Measurements from ENCODE around the gene ASPRV1. TPM values are rescaled to one million over a fixed set of nuclear protein-coding genes. Genes with fewer than 3 reads are reported as not detected.

The ASPRV1 gene
- total RNA-seq, 2 experiments from 2014 or later: 0.65 to 0.76 TPM

DNA sequence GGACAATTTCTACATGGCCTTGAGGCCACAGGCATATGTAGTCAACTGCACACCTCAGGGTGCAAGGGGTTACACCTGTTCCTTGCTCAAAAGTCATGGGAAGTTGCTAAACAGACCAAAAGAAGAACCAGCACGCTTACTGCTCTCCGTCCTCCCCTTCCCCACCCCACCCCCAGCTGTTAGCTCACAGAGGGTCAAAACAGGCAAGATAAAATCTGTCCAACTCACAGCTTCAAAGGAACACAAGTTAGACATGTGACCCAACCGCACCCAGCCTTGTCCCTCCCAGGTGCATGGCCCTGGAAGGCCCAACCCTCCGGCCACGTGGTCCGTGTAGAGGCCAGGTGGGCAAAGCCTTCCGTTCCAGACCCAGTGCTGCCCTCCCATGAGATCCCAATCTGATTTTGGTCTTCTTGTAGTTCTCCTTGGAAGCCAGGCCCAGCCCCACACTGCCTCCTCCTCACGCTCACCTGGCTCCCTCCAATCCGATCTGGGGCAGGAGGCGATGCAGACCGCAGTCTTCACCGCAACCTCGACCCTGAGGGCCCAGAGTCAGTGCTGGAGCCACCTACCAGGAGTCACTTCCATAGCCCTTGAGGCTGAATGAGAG lies 14.5 kb upstream of the ASPRV1 start:
- intact Hi-C loops (cut with micrococcal nuclease): no loop called here
- Mint-ChIP-seq H3K9me3 (no peaks in the 10 kb centered on the region), H3K36me3 (ENCODE audit: low read depth) (no peaks in the 10 kb centered on the region), H3K4me3 (no peak overlapping the region), H3K4me1 (ENCODE audit: low read depth) (peaks cover 6% of the 10 kb centered on the region), H3K27me3 (no peaks in the 10 kb centered on the region), H3K27ac (no peak overlapping the region)
- ChIA-PET CTCF (no interaction called here), POLR2A (no interaction called here)
- TF ChIP-seq CTCF (IDR thresholded peaks at IDR 0.05): no peak
- DNase-seq: no peak
- ATAC-seq: no peak

DNA sequence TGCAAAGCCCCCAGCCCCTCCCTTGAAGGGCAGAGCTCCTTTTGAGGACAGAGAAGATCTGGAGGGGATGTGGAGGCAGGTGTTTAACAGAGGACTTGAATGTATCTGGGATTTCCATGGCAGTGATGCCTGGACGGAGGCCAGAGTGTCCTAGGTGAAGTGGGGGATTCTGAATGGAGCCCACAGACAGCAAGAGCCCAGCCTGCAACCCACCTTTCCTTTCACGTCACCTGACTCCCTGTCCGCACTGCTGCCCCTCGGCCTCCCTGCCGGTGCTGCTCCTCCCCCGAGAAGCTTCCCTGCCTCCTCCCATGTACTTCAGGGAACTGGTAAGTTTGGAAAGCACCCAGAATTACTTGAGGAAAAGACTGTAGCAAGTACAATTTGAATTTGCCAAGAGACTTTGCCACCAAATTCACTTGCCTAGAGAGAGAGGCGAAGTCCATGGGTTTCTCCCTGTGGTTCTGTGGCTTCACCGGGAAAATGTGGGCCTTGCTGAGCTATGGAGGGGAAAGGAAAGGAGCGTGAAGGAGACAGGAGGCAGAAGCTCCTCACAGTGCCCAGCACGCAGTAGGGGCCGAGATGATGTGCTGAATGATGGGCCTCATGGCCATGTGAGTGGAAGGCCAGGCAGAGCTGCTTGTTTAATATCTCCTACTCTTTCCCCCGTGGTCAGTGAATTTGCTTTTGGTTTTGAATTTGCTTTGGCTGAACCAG lies 13.9 kb upstream of the ASPRV1 start:
- Mint-ChIP-seq H3K9me3 (no peaks in the 10 kb centered on the region), H3K27me3 (no peaks in the 10 kb centered on the region), H3K27ac (no peak overlapping the region), H3K4me3 (no peak overlapping the region), H3K36me3 (ENCODE audit: low read depth) (no peaks in the 10 kb centered on the region), H3K4me1 (ENCODE audit: low read depth) (peaks cover 6% of the 10 kb centered on the region)
- CTCF ChIA-PET: no interaction called here
- POLR2A ChIA-PET: no interaction called here
- ATAC-seq: no peak
- intact Hi-C loops (cut with micrococcal nuclease): no loop called here
- no peak for TF ChIP-seq CTCF (IDR thresholded peaks at IDR 0.05)
- DNase-seq: no peak

DNA sequence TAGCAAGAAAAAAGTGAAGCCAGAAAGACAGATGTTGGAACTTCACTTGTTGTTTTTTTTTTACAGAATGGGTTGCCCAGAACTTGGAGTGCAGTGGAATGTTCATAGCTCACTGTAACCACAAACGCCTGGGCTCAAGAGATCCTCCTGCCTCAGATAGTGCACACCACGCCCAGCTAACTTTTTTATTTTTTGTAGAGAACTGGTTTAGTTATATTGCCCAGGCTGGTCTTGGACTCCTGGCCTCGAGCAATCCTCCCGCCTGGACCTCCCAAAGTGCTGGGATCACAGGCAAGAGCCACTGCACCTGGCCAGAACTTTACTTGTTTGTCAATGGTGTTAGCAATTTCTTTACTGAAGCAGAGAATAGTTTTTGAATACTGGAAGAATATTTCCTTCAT lies 11.9 kb upstream of the ASPRV1 start:
- Mint-ChIP-seq H3K9me3 (no peaks in the 10 kb centered on the region), H3K36me3 (ENCODE audit: low read depth) (no peaks in the 10 kb centered on the region), H3K4me1 (ENCODE audit: low read depth) (peaks cover 6% of the 10 kb centered on the region), H3K27ac (no peak overlapping the region), H3K4me3 (no peak overlapping the region), H3K27me3 (no peaks in the 10 kb centered on the region)
- TF ChIP-seq CTCF (IDR thresholded peaks at IDR 0.05): no peak
- intact Hi-C loops (cut with micrococcal nuclease): no loop called here
- CTCF ChIA-PET: no interaction called here
- DNase-seq (no peak), ATAC-seq (no peak)
- POLR2A ChIA-PET: no interaction called here

DNA sequence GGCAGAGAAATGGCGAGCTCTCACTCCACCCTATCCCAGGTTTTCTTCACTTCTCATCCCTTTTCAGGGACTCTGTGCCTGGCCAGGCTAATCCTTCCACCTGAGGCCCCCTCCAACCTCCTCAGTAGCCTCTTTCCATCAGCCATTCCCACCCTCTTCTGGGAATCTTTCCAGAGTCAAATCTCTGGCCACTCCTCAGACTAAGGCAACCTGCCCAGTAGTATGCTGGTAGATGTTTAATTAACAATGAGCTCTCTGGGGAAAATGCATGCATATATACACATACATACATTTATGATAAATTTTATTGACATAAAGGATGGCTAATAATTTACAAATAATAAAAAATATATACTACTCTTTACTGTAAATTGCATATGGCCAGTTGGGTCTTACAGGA lies 11.4 kb upstream of the ASPRV1 start:
- Mint-ChIP-seq H3K4me3 (no peak overlapping the region), H3K27me3 (no peaks in the 10 kb centered on the region), H3K27ac (no peak overlapping the region), H3K36me3 (ENCODE audit: low read depth) (no peaks in the 10 kb centered on the region), H3K4me1 (ENCODE audit: low read depth) (peaks cover 6% of the 10 kb centered on the region), H3K9me3 (no peaks in the 10 kb centered on the region)
- intact Hi-C loops (cut with micrococcal nuclease): no loop called here
- POLR2A ChIA-PET: no interaction called here
- CTCF ChIA-PET: no interaction called here
- ATAC-seq (no peak), DNase-seq (no peak)
- no peak for TF ChIP-seq CTCF (IDR thresholded peaks at IDR 0.05)

DNA sequence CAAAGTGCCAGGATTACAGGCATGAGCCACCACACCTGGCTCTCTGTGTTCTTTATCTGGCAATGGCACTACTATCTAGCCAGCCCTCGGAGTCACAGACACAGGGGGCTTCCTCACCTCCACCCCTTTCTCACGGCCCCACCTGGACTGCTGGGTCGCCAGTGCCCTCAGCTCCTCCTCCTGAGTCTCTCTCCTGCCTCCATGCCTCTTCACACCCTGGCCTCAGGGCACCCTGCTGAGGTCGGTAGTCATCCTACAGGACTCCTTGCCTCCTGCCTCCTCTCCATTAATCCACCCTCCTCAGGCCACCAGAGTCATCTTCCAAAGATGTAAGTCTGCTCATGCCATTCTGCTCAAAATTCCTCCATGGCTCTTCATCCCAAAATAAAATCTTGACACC lies 8.6 kb upstream of the ASPRV1 start:
- POLR2A ChIA-PET: no interaction called here
- Mint-ChIP-seq H3K9me3 (no peaks in the 10 kb centered on the region), H3K4me1 (ENCODE audit: low read depth) (no peaks in the 10 kb centered on the region), H3K4me3 (no peak overlapping the region), H3K27ac (no peak overlapping the region), H3K27me3 (no peaks in the 10 kb centered on the region), H3K36me3 (ENCODE audit: low read depth) (no peaks in the 10 kb centered on the region)
- TF ChIP-seq CTCF (IDR thresholded peaks at IDR 0.05): no peak
- DNase-seq: no peak
- CTCF ChIA-PET: no interaction called here
- intact Hi-C loops (cut with micrococcal nuclease): no loop called here
- no peak for ATAC-seq
